Subcutaneous abdominal adipose tissue (tissue), 5 donors: Measurements from ENCODE around the gene GNG14.

Experiments
- H3K27ac ChIP-seq: one replicate; pipeline ENCODE4 v1.7.0; 2013; ENCODE audit warnings: low read depth, mild to moderate bottlenecking, inconsistent platforms, low read length, moderate library complexity
- H3K27me3 ChIP-seq, 5 donors: one replicate each; pipeline ENCODE4 v1.7.0; 2013; ENCODE audit warnings: low read length in 5 of 5, inconsistent platforms in 1 of 5; ENCODE audit not compliant: control insufficient read depth in 5 of 5, insufficient read depth in 4 of 5
- H3K36me3 ChIP-seq, 5 donors: one replicate each; pipeline ENCODE4 v1.7.0; 2013; ENCODE audit warnings: low read length in 5 of 5; ENCODE audit not compliant: control insufficient read depth in 5 of 5, insufficient read depth in 5 of 5
- H3K4me1 ChIP-seq, 5 donors: one replicate each; pipeline ENCODE4 v1.7.0; 2013; ENCODE audit warnings: low read length in 5 of 5, mild to moderate bottlenecking in 3 of 5, moderate library complexity in 1 of 5; ENCODE audit not compliant: control insufficient read depth in 5 of 5, insufficient read depth in 5 of 5
- H3K4me3 ChIP-seq, 5 donors: one replicate each; pipeline ENCODE4 v1.7.0; 2013; ENCODE audit warnings: low read length in 5 of 5, low read depth in 1 of 5
- H3K9ac ChIP-seq, 5 donors: one replicate each; pipeline ENCODE4 v1.7.0; 2013; ENCODE audit warnings: low read length in 5 of 5, mild to moderate bottlenecking in 4 of 5, moderate library complexity in 3 of 5
- H3K9me3 ChIP-seq, 5 donors: one replicate each; pipeline ENCODE4 v1.7.0; 2013; ENCODE audit warnings: low read length in 5 of 5; ENCODE audit not compliant: control insufficient read depth in 5 of 5
- donor health status: healthy.
- donor health status: healthy.
- donor health status: healthy.
- donor health status: healthy.
- donor health status: healthy.

The GNG14 gene

GRCh38 chr19:12666265-12667048 lies 21.3 kb upstream of the GNG14 start, which contains the start of the genes MAN2B1 and WDR83:
Gene MAN2B1 (minus strand): TSS chr19:12666742. CDS start chr19:12666701, 41 bp downstream.
Gene WDR83 (plus strand): TSS chr19:12666807. CDS start chr19:12669791, 2,984 bp downstream.
- peak within 1 kb of the TSS; percentile 84 to 99 (median 90) for H3K9ac ChIP-seq
- peak within 1 kb of the TSS; percentile 76 for H3K27ac ChIP-seq
- H3K9me3 ChIP-seq, result no peaks in the 10 kb centered on the region
- peaks cover 0 to 35% (median 15%) of the 10 kb centered on the region in 5 donors for H3K36me3 ChIP-seq
- H3K27me3 ChIP-seq, result no peaks in the 10 kb centered on the region
- peaks cover 21 to 67% (median 48%) of the 10 kb centered on the region in 5 donors for H3K4me1 ChIP-seq
- H3K4me3 ChIP-seq, result peak within 1 kb of the TSS; percentile 86 to 98 (median 95)

GRCh38 chr19:12667731-12668302 lies 20.0 kb upstream of the GNG14 start:
- H3K9ac ChIP-seq, result peak overlapping the region in 4 of 5 donors; percentile 35 to 99 (median 98)
- peaks cover 23 to 67% (median 48%) of the 10 kb centered on the region in 5 donors for H3K4me1 ChIP-seq
- peaks cover 0 to 32% (median 15%) of the 10 kb centered on the region in 5 donors for H3K36me3 ChIP-seq
- H3K27me3 ChIP-seq, result no peaks in the 10 kb centered on the region
- H3K4me3 ChIP-seq, result peak overlapping the region in 4 of 5 donors; percentile 82 to 93 (median 88)
- no peaks in the 10 kb centered on the region for H3K9me3 ChIP-seq
- peak overlapping the region; percentile 97 for H3K27ac ChIP-seq

DNA sequence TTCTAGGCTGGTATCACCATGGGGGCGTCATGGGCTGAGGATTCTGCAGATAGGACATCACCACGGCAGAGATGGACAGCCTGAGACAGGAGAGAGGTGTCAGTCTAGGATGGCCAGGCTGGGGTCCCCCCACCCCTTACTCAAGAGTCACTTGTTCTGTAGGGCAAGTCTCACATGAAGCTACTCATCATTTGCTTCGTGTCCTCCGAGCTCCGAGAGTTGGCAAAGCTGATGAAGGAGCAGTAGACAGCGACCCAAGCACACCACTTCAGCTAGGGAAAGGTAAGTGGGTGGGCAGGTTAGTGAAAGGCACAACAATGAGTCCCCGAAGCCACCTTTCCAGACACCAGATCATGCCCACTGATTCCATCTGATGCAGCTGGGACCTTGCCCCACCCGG lies 19.5 kb upstream of the GNG14 start:
- Histone ChIP-seq H3K27ac (peak overlapping the region; percentile 97), H3K9ac (peak overlapping the region; percentile 35 to 99 (median 98)), H3K4me1 (peaks cover 23 to 67% (median 48%) of the 10 kb centered on the region in 5 donors), H3K36me3 (peaks cover 0 to 32% (median 16%) of the 10 kb centered on the region in 5 donors), H3K4me3 (peak overlapping the region; percentile 82 to 93 (median 90)), H3K27me3 (no peaks in the 10 kb centered on the region), H3K9me3 (no peaks in the 10 kb centered on the region)

DNA sequence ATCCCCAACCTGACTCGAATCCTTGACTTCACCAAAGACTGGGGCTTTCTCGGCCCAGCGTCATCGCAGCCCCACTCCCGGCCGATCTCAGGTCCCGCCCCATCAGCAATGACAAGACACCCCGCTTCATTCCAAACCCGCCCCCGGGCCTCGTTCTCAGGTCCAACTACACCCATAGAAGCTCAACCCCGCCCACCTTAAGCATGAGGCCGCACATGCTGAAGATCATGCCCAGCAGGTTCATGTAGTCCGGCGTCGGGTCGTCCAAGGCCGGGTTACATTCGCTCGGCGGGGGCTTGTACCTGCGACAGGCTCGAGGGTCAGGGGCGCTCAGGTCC lies 18.9 kb upstream of the GNG14 start:
- Histone ChIP-seq H3K9ac (peak overlapping the region; percentile 87 to 99 (median 98)), H3K27ac (peak overlapping the region; percentile 97), H3K4me1 (peaks cover 23 to 67% (median 48%) of the 10 kb centered on the region in 5 donors), H3K4me3 (peak overlapping the region; percentile 82 to 93 (median 90)), H3K36me3 (peaks cover 0 to 32% (median 17%) of the 10 kb centered on the region in 5 donors), H3K27me3 (no peaks in the 10 kb centered on the region), H3K9me3 (no peaks in the 10 kb centered on the region)

DNA sequence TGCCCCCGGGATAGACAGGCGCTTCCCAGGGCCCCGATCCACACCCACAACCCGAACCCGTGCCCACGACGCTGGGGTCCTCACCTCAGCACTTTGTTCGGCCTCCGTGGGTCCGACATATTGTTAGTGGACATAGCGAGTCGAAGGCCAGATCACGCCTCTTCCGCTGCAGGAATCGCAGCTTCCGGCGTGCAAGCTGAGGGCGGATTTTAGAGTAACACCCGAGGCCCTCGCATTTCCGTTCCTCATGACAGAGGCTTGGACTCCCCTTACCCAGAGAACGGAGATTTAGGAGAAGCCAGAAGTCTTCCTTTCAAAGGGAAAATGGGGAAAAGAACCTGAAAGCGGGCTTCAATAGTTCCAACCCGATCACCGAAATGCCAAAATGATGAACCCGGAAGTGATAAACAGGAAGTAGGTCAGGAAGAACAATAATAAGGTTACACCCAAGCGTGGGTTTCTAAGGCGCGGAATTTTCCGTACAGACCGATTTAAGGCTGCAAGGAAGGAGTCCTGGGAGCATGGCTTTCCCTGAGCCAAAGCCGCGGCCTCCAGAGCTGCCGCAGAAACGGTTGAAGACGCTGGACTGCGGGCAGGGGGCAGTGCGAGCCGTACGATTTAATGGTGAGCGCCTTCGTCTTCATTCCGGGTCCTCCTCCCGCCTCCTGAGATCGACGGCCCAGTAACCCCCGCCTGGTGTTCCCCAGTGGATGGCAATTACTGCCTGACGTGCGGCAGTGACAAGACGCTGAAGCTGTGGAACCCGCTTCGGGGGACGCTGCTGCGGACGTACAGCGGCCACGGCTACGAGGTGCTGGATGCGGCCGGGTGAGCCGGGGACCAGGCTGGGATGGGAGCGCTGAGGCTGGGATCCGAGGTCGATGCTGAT lies 18.3 kb upstream of the GNG14 start:
- Histone ChIP-seq H3K27me3 (no peaks in the 10 kb centered on the region), H3K4me3 (peak overlapping the region; percentile 83 to 93 (median 90)), H3K36me3 (peaks cover 0 to 35% (median 23%) of the 10 kb centered on the region in 5 donors), H3K9me3 (no peaks in the 10 kb centered on the region), H3K4me1 (peaks cover 23 to 64% (median 48%) of the 10 kb centered on the region in 5 donors), H3K27ac (peak overlapping the region; percentile 97), H3K9ac (peak overlapping the region; percentile 87 to 99 (median 98))

GRCh38 chr19:12670159-12670928 lies 17.5 kb upstream of the GNG14 start:
- Histone ChIP-seq H3K4me1 (peaks cover 23 to 55% (median 48%) of the 10 kb centered on the region in 5 donors), H3K9me3 (no peaks in the 10 kb centered on the region), H3K9ac (peak overlapping the region; percentile 87 to 99 (median 98)), H3K36me3 (peaks cover 0 to 34% (median 25%) of the 10 kb centered on the region in 5 donors), H3K27ac (peak overlapping the region; percentile 97), H3K4me3 (peak overlapping the region; percentile 83 to 93 (median 90)), H3K27me3 (no peaks in the 10 kb centered on the region)

DNA sequence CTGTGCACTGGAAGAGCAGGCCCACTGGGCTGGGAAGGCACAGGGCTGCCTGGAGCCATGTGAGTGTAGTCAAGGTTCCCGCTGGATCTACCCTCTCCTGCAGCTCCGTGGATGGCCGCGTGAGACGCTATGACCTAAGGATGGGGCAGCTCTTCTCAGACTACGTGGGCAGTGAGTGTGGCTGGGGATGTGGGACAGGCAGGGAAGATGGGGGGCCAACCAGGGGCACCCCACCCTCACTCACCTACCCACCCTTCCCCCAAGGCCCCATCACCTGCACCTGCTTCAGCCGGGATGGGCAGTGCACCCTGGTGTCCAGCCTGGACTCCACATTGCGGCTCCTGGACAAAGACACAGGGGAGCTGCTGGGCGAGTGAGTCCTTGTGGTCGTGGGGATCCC lies 15.1 kb upstream of the GNG14 start:
- Histone ChIP-seq H3K9ac (no peak overlapping the region), H3K4me1 (peaks cover 16 to 35% (median 30%) of the 10 kb centered on the region in 5 donors), H3K27ac (no peak overlapping the region), H3K27me3 (no peaks in the 10 kb centered on the region), H3K9me3 (no peaks in the 10 kb centered on the region), H3K4me3 (no peak overlapping the region), H3K36me3 (peaks cover 0 to 56% (median 47%) of the 10 kb centered on the region in 5 donors)

- no peak overlapping the region for H3K27ac ChIP-seq
- H3K4me1 ChIP-seq, result peaks cover 5 to 14% (median 12%) of the 10 kb centered on the region in 5 donors
- no peak overlapping the region for H3K4me3 ChIP-seq
- H3K27me3 ChIP-seq, result no peaks in the 10 kb centered on the region
- no peaks in the 10 kb centered on the region for H3K9me3 ChIP-seq
- H3K9ac ChIP-seq, result no peak overlapping the region
- peaks cover 0 to 73% (median 65%) of the 10 kb centered on the region in 5 donors for H3K36me3 ChIP-seq
Observed at GRCh38 chr19:12675399-12675798, 12.4 kb upstream of the GNG14 start.

GRCh38 chr19:12675940-12676339 lies 11.9 kb upstream of the GNG14 start:
- Histone ChIP-seq H3K9me3 (no peaks in the 10 kb centered on the region), H3K9ac (no peak overlapping the region), H3K4me1 (peaks cover 2 to 11% (median 10%) of the 10 kb centered on the region in 5 donors), H3K36me3 (peaks cover 0 to 73% (median 65%) of the 10 kb centered on the region in 5 donors), H3K27me3 (no peaks in the 10 kb centered on the region), H3K27ac (no peak overlapping the region), H3K4me3 (no peak overlapping the region)
